AG04450 (cell line): Measurements from ENCODE around the gene NEGR1. TPM values are rescaled to one million over a fixed set of nuclear protein-coding genes. Genes with fewer than 3 reads are reported as not detected.

Experiments used
- CTCF ChIA-PET: fragments of 300-600, 350-600 bp; formaldehyde crosslinking; extraction: SDS; loops from one replicate; lab custom pipeline; 2022; ENCODE audit warnings: antibody characterized with exemption, inconsistent platforms; lab: Charles Lee
- POLR2A ChIA-PET: fragments of 350-600 bp; formaldehyde crosslinking; extraction: SDS; loops from one replicate; lab custom pipeline; 2021; ENCODE audit warnings: antibody characterized with exemption, inconsistent platforms; lab: Yijun Ruan, JAX
- DNase-seq: peaks from one replicate; pipeline ENCODE4 v3.0.0-alpha.2; 2011; ENCODE audit warnings: low read depth, low spot score
- H3K27ac ChIP-seq: one replicate; pipeline ENCODE4 v1.5.1; 2012; ENCODE audit warnings: low read depth, low read length, control low read depth
- H3K27me3 ChIP-seq: one replicate; pipeline ENCODE4 v1.6.0; 2012; ENCODE audit warnings: low read length; ENCODE audit not compliant: control insufficient read depth, insufficient read depth
- H3K4me3 ChIP-seq: 2 replicates; pipeline ENCODE4 v1.5.1; 2011; ENCODE audit warnings: mild to moderate bottlenecking, low read depth, low read length, control low read depth
- H3K9me3 ChIP-seq: 2 replicates; pipeline ENCODE4 v1.5.1; 2012; ENCODE audit warnings: low read length; ENCODE audit not compliant: control insufficient read depth, insufficient read depth
- polyA plus RNA-seq: library from polyadenylated mRNA; depleted of rRNA; stranded (reverse); fragments of >200 nt; gene quantifications from 2 replicates; pipeline ENCODE4 v1.2.3, GENCODE V29; 2011
- TF ChIP-seq, protein P1 (sequence below): IDR thresholded peaks from 2 replicates; pipeline ENCODE4 v1.5.1; 2011; ENCODE audit warnings: low read depth, low read length, control low read depth, inconsistent platforms

NEGR1 gene
- polyA plus RNA-seq, 1 experiment: 11.3 TPM

DNA sequence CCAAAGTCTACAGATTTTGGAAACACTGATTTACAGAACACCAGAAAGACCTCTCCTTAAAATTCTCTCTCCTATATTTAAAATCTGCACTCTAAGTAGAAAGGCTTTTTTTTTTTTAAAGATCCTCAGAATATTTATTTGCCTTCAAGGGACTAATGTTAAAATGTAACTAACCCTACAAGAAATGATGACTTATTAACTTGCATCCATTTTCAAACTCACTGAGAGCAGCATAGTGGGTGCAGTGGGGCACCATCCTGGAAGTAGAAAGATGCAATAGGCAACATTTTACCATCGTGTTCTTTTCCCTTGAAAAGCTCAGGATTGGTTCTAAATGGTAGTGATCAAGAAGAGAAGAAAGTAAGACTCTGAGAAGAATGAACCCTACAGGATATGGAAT lies 498.1 kb downstream of the NEGR1 start:
- POLR2A ChIA-PET: no interaction called here
- DNase-seq: no peak
- CTCF ChIA-PET: no interaction called here

DNA sequence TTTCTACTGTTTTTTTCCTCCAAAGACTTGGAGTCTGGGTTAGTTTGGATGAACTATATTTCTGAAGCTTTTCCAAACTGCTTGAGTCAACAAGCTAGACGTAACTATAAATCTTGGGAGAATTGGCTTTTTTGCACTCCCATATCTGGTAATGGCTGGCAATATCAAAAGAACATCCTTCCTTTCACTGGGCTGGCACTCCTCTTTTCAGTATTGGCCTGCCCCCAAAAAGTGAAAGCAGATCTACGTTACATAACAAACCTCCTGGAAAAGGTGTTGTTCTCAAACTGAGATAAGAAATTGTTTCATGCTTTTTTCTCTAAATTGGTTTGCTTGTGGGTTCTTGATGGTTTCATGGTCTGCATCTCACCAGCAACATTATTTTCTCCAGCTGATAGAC lies 499.3 kb downstream of the NEGR1 start:
- H3K4me3 ChIP-seq: no peak overlapping the region
- H3K9me3 ChIP-seq: no peaks in the 10 kb centered on the region
- no peaks in the 10 kb centered on the region for H3K27me3 ChIP-seq
- POLR2A ChIA-PET: no interaction called here
- TF ChIP-seq, protein P1, sequence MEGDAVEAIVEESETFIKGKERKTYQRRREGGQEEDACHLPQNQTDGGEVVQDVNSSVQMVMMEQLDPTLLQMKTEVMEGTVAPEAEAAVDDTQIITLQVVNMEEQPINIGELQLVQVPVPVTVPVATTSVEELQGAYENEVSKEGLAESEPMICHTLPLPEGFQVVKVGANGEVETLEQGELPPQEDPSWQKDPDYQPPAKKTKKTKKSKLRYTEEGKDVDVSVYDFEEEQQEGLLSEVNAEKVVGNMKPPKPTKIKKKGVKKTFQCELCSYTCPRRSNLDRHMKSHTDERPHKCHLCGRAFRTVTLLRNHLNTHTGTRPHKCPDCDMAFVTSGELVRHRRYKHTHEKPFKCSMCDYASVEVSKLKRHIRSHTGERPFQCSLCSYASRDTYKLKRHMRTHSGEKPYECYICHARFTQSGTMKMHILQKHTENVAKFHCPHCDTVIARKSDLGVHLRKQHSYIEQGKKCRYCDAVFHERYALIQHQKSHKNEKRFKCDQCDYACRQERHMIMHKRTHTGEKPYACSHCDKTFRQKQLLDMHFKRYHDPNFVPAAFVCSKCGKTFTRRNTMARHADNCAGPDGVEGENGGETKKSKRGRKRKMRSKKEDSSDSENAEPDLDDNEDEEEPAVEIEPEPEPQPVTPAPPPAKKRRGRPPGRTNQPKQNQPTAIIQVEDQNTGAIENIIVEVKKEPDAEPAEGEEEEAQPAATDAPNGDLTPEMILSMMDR: no peak
- H3K27ac ChIP-seq: no peak overlapping the region
- no peak for DNase-seq
- CTCF ChIA-PET: no interaction called here

More for the DNA sequence above, 498.1 kb downstream of the NEGR1 start:
- H3K27me3 ChIP-seq: no peaks in the 10 kb centered on the region
- H3K4me3 ChIP-seq: no peak overlapping the region
- no peaks in the 10 kb centered on the region for H3K9me3 ChIP-seq
- TF ChIP-seq, protein P1: no peak
- no peak overlapping the region for H3K27ac ChIP-seq

DNA sequence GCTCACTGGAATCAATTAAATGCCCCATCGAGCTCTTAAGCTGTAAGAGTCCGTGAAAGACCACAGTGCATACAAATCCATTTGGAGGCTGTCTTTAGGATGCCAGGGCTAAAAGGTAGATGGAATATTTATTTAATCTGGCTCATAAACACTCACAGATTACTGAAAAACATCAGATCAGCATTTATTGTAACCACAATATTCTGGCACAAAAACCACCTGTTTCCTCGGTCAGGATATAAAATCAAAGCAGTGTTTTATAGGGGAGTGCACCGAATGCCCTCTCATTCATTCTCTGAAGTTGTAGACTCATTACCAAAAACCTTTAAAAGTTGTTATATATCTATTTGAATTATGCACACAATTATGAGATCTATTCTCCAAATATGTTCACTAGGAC lies 500.9 kb downstream of the NEGR1 start:
- POLR2A ChIA-PET: no interaction called here

DNA sequence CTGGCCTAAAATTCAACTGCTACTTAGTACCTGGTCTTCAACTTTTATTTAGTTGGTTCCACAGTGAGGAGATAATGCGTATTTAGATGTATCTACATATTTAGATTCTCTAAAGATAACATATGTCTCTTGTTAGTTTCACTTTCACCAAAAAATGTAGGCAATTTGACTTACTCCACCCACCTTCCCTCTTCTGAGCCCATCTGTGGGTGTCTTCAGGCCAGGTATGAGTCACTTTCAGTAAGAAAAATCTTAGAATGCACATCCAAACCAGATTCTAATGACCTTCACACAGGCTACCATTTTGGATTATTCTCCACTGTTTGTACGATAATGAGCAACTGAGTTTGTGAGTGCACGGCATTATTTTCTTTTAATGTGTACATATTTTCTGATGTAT lies 501.7 kb downstream of the NEGR1 start:
- DNase-seq: no peak
- POLR2A ChIA-PET: no interaction called here
- TF ChIP-seq, protein P1: no peak

More for the DNA sequence above, 500.9 kb downstream of the NEGR1 start:
- no peaks in the 10 kb centered on the region for H3K27me3 ChIP-seq
- no peaks in the 10 kb centered on the region for H3K9me3 ChIP-seq
- no peak overlapping the region for H3K4me3 ChIP-seq
- TF ChIP-seq, protein P1: no peak
- no peak overlapping the region for H3K27ac ChIP-seq
- DNase-seq: no peak
- CTCF ChIA-PET: no interaction called here

DNA sequence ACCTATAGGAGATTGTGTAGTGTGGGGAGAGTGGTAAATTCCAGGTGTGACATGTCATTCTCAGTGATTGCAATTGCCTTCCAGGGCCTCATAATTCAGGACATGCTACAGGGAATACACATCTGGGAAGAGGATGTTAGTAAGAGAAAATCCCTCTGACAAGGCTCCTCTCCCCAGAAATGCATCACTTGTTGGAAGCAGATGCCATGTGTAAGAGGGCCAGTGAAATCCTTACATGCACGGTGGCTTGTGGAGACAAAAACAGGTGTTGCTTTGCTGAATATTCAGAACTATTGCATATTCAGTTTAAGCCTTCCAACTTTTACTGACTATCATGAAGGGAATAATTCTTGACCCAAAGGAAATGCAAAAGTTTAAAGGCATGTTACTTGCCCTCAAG lies 503.4 kb downstream of the NEGR1 start:
- no peaks in the 10 kb centered on the region for H3K9me3 ChIP-seq
- ChIA-PET POLR2A (no interaction called here), CTCF (no interaction called here)
- no peak for DNase-seq
- no peaks in the 10 kb centered on the region for H3K27me3 ChIP-seq
- H3K27ac ChIP-seq: no peak overlapping the region
- TF ChIP-seq, protein P1: no peak
- no peak overlapping the region for H3K4me3 ChIP-seq

More for the DNA sequence above, 501.7 kb downstream of the NEGR1 start:
- Histone ChIP-seq H3K27ac (no peak overlapping the region), H3K4me3 (no peak overlapping the region), H3K9me3 (no peaks in the 10 kb centered on the region), H3K27me3 (no peaks in the 10 kb centered on the region)
- CTCF ChIA-PET: no interaction called here
